ENCODE measurements around the gene WDR62.

WDR62 gene

GRCh38 chr19:36141039-36141927 lies 86.6 kb downstream of the WDR62 start:
- peak; percentile 86 for DNase-seq (ENCODE audit: low read depth)

DNA sequence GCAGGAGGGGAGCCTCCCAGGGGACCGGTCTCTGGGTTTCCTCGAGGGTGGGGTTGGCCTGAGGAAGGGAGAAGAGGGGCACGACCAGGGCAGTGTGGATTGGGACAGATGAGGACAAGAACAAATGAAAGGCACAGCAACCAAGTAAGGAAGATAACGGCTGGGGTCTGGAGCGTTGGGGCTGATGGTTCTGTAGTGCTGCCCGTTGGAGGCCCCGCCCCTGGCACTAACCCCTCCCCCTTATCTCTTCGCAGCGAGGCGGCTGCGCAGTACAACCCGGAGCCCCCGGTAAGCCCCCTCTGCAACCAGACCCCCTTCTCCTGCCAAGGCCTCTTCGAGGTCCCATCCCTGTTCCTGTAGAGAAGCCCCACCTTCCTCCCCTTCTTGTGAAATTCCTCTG lies 87.3 kb downstream of the WDR62 start:
- DNase-seq (ENCODE audit: low read depth), result no peak

DNA sequence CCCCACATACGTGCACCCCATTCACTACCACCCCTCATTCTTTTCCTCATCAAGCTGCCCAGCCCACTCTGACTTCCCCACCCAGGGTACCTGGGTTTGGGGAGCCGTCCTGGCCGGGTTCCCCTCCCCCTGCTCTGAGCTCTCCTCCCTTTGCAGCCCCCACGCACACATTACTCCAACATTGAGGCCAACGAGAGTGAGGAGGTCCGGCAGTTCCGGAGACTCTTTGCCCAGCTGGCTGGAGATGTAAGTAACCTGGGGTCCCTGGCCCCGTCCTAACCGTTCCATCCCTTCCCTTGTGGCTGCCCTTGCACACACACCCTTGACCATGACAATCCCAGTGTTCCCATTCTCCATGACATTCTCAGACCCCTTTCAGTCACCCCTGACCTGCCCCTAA lies 87.8 kb downstream of the WDR62 start:
- no peak for DNase-seq (ENCODE audit: low read depth)

DNA sequence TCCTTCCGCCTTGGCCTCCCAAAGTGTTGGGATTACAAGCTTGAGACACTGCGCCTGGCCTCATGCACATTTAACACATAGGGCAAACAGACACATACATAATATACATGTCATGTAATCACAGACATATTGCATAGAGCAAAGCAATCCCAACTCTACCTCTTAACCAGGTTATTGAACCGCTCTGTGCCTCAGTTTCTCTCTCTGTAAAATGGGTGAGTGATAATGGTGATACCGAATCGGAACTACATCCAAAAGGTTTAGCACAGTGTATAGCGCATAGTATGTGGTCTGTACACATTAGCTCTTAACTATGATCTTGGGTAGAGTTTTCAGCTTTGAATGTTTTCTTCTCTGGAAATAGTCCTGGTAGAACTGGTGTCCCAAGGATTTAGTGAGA lies 89.9 kb downstream of the WDR62 start:
- no peak for DNase-seq (ENCODE audit: low read depth)

DNA sequence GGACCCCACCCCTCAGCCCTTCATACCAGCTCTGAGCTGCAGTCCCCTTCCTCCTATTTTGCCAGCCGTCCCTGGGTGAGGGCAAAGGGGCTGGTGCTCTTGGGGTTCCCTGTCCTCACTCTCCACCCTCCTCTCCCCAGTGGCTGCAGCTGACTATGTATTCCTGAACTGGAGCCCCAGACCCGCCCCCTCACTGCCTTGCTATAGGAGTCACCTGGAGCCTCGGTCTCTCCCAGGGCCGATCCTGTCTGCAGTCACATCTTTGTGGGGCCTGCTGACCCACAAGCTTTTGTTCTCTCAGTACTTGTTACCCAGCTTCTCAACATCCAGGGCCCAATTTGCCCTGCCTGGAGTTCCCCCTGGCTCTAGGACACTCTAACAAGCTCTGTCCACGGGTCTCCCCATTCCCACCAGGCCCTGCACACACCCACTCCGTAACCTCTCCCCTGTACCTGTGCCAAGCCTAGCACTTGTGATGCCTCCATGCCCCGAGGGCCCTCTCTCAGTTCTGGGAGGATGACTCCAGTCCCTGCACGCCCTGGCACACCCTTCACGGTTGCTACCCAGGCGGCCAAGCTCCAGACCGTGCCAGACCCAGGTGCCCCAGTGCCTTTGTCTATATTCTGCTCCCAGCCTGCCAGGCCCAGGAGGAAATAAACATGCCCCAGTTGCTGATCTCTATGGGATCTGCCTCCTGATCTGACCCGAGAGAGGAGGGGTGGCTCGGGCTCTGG lies 95.1 kb downstream of the WDR62 start:
- DNase-seq (ENCODE audit: low read depth), result no peak

DNA sequence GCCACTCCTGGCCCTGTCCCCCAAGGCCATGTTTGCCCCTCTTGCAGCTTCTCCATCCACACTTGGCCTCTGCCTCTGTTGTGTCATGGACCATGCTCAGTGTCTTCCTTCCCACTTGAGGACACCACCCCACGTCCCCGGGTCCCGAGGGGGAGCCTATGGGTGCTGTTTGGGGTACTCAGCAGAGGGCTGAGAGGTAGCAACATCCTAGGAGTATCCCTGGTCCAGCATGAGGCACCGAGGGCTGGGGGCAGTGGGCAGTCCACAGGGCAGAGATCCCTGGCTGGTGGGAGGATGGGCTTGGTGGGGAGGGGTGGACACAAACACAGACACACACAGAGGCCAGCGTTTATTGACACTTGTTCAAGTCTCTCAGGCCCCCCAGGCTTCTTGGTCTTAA lies 95.9 kb downstream of the WDR62 start:
- DNase-seq (ENCODE audit: low read depth), result no peak

- no peak for DNase-seq (ENCODE audit: low read depth)
Observed at GRCh38 chr19:36151144-36152018, 96.7 kb downstream of the WDR62 start.

DNA sequence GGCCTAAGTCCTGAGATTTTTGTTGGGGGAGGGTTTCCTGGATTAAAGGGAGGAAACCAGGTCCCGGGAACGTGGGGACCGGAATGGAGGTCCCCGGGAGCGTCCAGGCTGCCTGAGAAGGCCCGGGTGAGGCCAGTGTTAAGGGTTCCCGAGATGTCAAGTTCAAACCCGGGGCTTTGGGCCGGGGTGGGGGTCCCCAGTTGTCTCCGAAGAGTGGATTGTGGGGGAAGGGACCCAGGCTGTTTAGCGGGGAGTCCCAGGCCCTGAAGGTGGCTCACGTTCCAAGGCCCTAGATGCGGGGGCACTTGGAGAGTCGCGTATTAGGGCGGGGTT lies 97.3 kb downstream of the WDR62 start:
- DNase-seq (ENCODE audit: low read depth), result no peak

DNA sequence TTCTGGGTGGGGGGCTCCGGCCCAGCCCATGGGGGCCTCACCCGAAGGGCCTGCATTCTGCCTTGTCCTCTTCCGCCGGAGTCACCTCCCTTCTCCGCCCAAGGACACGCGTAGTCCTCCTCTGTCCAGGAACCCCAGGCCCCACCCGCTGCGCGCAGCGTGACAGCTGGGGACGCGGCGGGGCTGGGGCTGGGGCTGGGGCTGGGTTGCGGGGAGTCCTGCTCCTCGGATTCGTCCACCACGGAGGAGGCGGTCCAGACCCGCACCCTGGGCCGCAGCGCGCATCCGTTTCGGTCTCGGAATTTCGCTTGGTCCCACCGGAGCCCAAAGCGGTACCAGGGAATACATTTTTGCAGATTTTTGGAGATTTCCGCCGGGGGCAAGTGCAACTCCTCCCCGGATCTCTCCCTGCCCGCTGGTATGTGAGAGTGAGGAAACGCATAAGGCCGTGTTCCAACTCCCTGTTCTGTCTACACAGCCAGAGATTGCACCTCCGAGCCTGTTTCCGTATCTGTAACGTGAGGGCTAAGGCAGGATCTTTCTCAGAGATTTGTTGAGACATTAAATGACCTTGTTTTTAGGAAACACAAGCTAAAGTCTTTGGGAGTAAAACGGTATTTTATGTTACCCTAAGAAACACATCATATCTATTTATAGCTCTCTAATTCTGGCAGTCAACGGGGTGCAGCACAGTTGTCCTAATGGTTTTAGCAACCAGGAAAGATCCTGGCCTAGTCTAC lies 97.8 kb downstream of the WDR62 start, which contains the start of gene COX7A1:
TSS of gene COX7A1 (minus strand) at position 96 of the 740 bp plus-strand sequence. CDS start at position 56, 40 bp downstream.
- DNase-seq (ENCODE audit: low read depth), result no peak

- no peak for DNase-seq (ENCODE audit: low read depth)
Observed at GRCh38 chr19:36153126-36153525, 98.4 kb downstream of the WDR62 start.
